22Rv1 (cell line): ENCODE data around the gene LCP2.

Experiments used
- CTCF ChIP-seq: fragments of 450-650 bp; IDR thresholded peaks from 2 replicates; pipeline ENCODE4 v1.5.1; 2017; ENCODE audit warnings: mild to moderate bottlenecking
- ZFX ChIP-seq: fragments of 450-650 bp; IDR thresholded peaks from 2 replicates; pipeline ENCODE4 v1.6.1; 2017; ENCODE audit warnings: antibody characterized with exemption, borderline replicate concordance

- TF ChIP-seq CTCF (no peak), ZFX (no peak)
Observed at GRCh38 chr5:170330568-170331054, 33.0 kb upstream of the LCP2 start.
